Posterior vena cava (tissue), 2 donors: Measurements from ENCODE around the gene CCDC15. TPM values are rescaled to one million over a fixed set of nuclear protein-coding genes. Genes with fewer than 3 reads are reported as not detected.

ENCODE experiments used
- DNase-seq: peaks from one replicate; pipeline ENCODE4 v3.0.0-alpha.2; 2020; ENCODE audit warnings: low spot score
- intact Hi-C, 2 donors: fragments of 100-400 bp; cut with DNase I; formaldehyde crosslinking; loops; one replicate each; pipeline versions ENCODE4 v1.14.1 to v1.14.2; 2022 to 2023
- total RNA-seq, 2 donors: library from RNA; stranded (reverse); fragmentation: NEBNext Ultra II Directional; extraction: Animal tissue kit (Norgen Biotek cat#: 25700); gene quantifications; one replicate each; pipeline ENCODE4 v1.2.1, GENCODE V29; 2021
- donor health status: DM: yes; HTN: yes; CAD: no.
- donor health status: DM: yes; HTN: yes; CAD: no.

The CCDC15 gene
- total RNA-seq, 2 donors from 2014 or later = 1.1 to 1.6 TPM

DNA sequence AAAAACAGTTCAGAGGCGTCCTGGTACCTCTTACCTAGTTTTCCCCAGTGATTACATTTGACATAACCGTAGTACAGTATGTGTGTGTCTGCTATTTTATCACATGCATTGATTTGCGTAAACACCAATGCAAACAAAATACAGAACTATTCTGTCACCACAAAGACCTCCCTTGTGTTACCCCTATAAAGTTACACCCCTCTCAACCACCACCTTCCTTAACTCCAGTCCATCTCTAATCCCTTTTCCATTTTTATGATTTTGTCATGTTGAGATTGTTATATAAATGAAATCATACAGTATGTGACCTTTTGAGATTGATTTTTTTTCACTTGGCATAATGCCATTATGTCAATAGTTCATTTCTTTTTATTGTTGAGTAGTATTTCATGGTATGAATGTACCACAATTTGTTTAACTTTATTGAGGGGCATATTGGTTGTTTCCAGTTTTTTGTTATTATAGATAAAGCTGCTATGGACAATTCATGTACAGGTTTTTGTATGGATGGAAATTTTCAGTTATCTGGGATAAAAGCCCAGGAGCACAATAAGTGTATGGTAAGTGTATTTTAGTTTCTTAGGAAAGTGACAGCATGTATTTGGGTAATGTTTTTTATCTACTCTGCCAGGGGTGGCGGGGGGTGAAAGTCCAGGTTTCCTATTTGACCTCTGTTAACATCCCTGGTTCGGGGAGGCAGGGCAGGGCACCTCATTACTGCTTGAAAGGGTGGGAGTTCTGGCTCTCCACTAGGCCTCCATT is 103.1 kb downstream of the CCDC15 start:
- no peak for DNase-seq
- intact Hi-C loops = no loop called here

GRCh38 chr11:125057693-125058016 is 103.7 kb downstream of the CCDC15 start:
- DNase-seq = no peak
- intact Hi-C loops = no loop called here

DNA sequence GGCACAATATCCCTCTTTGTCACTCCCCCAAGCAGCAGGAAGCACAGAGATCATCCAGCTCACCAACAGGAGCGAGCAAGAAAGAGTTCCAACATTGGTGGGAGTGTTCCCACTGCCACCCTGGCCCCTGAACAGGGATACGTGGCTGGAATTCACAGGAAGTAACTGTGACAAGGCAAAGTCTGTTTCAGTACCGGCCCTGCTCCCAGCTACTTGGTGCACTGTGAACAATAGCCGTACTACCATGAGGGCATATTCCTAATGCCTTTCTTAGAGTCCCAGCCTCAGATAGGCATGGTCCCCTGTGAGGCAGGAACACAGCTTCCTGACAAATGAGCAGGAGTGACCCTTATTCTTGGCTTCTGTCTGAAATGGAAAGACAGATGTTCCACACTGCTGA is 107.3 kb downstream of the CCDC15 start:
- intact Hi-C loops = no loop called here
- DNase-seq = no peak

- intact Hi-C loops = no loop called here
Observed at GRCh38 chr11:125062218-125062930, 108.4 kb downstream of the CCDC15 start.

DNA sequence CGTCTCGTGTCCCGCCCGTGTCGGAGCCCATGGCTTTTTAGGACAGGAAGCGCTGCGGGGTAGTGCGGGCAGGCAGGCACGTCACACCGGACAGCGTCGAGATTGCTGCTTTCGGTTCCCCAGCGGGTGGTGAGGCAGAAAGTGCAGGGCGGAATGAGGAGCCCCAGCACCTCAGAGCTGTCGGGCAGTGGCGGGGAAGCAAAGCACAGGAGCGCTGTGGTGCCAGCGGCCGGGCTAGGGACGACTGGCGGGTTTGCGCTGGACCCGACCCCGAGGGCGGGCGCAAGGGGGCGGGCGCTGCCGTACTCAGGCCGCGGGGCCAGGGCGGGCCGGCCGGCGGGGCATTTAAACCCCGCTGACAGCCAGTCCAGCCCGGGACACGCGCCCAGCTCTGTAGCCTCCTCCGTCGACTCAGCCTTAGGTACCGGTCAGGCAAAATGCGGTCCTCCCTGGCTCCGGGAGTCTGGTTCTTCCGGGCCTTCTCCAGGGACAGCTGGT is 109.0 kb downstream of the CCDC15 start, which contains the start of gene SLC37A2:
SLC37A2 (plus strand) TSS at position 375 of the 498 bp plus-strand sequence; CDS start at position 438, 63 bp downstream.
- peak; percentile 91 for DNase-seq
- intact Hi-C loops = no loop called here

More at GRCh38 chr11:125062218-125062930, 108.4 kb downstream of the CCDC15 start:
- no peak for DNase-seq

DNA sequence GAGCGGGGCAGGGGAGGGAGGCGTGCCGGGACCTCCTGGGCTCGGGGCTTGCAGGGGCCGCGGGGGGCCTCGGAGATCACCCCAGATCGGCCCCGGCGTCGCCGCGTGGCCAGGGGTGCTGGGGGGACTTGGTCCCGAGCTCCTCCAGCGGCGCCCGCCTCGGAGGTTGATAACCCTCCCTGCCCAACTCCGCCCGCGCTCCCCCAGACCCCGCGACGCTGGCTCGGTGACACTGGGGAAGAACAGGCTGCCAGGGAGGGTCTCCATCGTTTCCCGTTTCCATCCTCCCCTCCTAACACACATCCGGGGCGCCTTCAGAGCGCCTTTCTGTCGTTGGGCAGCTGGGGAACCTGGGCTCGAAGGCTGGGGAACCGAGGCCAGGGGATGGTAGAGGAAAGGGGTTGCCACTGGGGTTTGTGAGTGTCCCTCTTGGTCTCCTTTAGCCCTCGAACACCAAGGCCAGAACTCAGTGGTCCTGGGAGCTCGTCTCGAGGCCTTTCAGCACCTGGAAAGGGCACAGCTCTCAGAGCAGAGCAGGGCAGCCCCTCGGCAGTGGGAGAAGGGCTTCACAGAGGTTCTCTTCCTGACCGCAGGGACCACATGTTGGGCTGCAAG is 109.5 kb downstream of the CCDC15 start:
- intact Hi-C loops = no loop called here
- DNase-seq = peak; percentile 82

- DNase-seq = no peak
- intact Hi-C loops = no loop called here
Observed at GRCh38 chr11:125064070-125064469, 110.1 kb downstream of the CCDC15 start.

- no peak for DNase-seq
Observed at GRCh38 chr11:125068368-125068767, 114.4 kb downstream of the CCDC15 start.

GRCh38 chr11:125069008-125069407 is 115.0 kb downstream of the CCDC15 start:
- intact Hi-C loops = no loop called here
- DNase-seq = no peak

More at GRCh38 chr11:125068368-125068767, 114.4 kb downstream of the CCDC15 start:
- intact Hi-C loops = no loop called here

- intact Hi-C loops = no loop called here
Observed at GRCh38 chr11:125069796-125070195, 115.8 kb downstream of the CCDC15 start.

DNA sequence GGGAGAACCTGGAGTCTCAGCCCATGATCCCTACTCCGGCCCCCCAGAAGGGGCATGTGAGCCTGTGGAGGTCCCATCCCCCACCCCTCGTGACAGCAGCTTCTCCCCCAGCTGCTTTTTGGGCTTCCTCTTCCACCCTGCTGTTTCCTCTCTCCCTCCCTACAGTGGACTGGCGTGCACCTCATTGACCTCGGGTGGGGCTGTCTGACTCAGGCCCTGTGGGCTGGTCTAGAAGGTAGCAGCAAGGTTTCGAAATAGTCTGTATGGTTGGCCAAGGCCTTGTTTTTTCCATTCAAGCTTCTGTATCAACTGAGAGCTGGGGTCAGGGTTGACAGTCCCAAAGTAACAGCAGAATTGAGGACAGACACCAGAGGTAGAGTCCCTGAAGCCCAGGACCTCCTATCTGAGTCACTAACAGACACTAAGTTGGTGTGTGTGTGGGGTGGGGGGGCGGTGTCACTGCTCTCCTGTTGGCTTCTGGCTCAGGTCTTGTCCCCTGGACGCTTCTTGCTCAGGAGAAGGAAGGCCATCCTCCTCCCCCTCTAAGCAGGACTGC is 116.8 kb downstream of the CCDC15 start:
- intact Hi-C loops = no loop called here
- DNase-seq = peak; percentile 93

More at GRCh38 chr11:125069796-125070195, 115.8 kb downstream of the CCDC15 start:
- DNase-seq = no peak

DNA sequence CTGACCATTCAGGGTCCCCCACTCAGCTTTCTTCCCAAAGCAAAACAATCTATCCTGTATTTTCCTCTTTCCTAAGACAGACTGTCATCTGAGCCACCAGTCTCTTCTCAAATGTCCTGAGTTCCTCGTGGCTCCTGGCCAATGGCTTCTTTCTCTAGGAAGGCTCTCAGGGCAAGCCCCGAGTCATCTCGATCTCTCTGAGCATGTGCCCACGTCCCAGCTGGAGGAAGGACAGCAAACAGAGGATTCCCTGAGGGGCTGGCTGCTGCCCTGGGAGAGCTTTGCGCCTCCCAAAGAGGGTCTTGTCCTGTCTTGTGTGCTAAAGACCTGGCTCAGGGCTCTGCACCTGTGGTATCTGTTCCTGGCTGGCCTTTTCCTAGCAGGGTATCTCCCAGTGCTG is 117.4 kb downstream of the CCDC15 start:
- intact Hi-C loops = no loop called here
- DNase-seq = no peak

- DNase-seq = no peak
- intact Hi-C loops = no loop called here
Observed at GRCh38 chr11:125071846-125072217, 117.8 kb downstream of the CCDC15 start.

GRCh38 chr11:125072218-125072960 is 118.4 kb downstream of the CCDC15 start:
- intact Hi-C loops = no loop called here
- DNase-seq = peak; percentile 73

DNA sequence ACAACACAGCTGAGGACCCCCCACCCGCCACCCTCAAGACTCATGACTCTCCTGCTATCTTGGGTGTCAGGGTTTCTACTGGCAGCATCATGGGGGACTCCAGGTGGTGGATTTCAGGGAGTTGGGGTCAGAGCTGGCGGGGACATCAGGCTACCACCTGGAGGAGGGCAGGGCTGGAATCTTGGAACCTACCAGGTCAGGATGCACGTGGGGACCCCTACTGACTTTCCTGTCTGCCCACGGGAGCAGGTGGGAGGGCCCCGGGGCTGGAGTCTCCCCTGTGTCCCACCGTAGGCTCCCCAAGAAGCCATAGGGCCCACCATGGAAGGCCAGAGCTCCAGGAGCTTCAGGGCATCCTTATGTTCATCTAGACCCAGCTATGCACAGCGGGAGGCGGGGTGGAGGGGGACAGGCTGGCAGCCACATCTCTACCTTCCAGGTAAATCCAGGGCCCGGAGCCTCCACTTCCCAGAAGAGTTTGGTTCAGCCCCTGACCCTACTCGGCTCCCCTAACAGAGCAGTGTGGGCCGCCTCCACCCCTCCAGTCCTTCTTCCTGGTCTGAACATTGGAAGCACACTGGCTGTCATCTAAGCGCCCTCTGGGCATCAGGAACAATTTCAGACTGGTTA is 119.1 kb downstream of the CCDC15 start:
- DNase-seq = no peak
- intact Hi-C loops = no loop called here

DNA sequence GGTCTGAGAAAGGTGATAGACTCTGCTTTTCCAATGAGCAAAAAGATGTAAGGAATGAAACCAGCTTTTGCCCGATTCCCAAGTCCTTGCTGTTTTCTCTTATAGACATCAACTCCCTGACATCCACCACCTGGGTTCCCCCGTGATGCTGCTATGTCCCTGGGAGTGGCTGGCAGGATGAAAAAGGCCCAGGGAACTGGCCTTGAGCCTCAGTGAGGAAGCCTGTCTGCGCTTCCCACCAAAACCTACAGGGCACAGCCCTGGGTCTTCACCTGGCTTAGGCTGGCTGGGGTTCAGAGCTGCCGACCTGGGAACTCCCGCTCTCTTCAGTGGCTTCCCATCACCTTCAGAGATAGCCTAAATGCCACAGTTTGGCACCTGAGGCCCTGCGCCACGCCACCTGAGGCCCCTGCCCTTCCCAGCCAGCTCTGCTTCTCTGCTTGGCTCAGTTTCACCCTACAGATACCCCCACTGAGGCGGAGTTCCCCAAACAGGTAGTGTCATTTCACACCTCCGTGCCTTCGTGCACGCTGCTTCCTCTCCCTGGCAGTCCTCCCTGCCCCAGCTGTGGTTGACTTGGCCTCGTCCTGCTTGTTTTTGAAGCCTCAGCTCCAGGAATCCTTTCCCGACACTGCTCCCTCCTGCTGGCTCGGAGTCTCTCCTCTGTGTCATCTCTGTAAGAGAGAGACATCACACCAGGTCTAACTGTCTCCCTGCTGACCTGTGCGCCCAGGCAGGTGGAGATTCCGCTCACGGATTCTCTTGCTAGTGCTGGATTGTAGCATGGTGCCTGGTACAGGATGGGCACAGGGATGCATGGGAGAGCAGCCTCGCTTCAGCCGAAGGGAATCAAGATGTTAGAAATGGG is 119.8 kb downstream of the CCDC15 start:
- no peak for DNase-seq
- intact Hi-C loops = no loop called here

GRCh38 chr11:125074511-125075241 is 120.7 kb downstream of the CCDC15 start:
- intact Hi-C loops = no loop called here
- no peak for DNase-seq
